Kidney glomerular epithelial cell (primary cell): ENCODE data around the gene BEND5.

ENCODE experiments used
- DNase-seq: peaks from one replicate; lab custom pipeline; 2025; lab: John Stamatoyannopoulos, UW

The BEND5 gene

GRCh38 chr1:48679859-48680258 is 96.8 kb downstream of the BEND5 start:
- DNase-seq: no peak

GRCh38 chr1:48678710-48679505 is 97.8 kb downstream of the BEND5 start:
- no peak for DNase-seq
